HG03378 (cell line): ENCODE results near the gene MFGE8.
A peak's percentile ranks its signal among the peaks of the same experiment; 100 is the strongest.
"Not testable (repeated sequence)": the region's sequence is repeated elsewhere in the genome, so short reads cannot be mapped to it uniquely, and the experiment has no call there.

Experiments used
- ATAC-seq: cut with Tn5 transposase; IDR thresholded peaks from one replicate; pipeline ENCODE4 v1.9.1; 2021; ENCODE audit warnings: mild to moderate bottlenecking, moderate library complexity; ENCODE audit not compliant: unreplicated experiment

MFGE8 gene

GRCh38 chr15:88913017-88913849 is at the start of gene MFGE8:
Gene MFGE8, minus strand, starts transcription at chr15:88913379. Its CDS starts 60 bp downstream, at chr15:88913319.
- ATAC-seq = peak; percentile 54

- no peak for ATAC-seq
Measured at GRCh38 chr15:88959445-88959844, 46.3 kb upstream of the MFGE8 start.

- ATAC-seq = no peak
Measured at GRCh38 chr15:88956906-88957305, 43.7 kb upstream of the MFGE8 start.

GRCh38 chr15:88956263-88956662 is 43.1 kb upstream of the MFGE8 start:
- no peak for ATAC-seq

- no peak for ATAC-seq
Measured at GRCh38 chr15:88954431-88955277, 41.5 kb upstream of the MFGE8 start.

- no peak for ATAC-seq
Measured at GRCh38 chr15:88950600-88951160, 37.5 kb upstream of the MFGE8 start.

GRCh38 chr15:88949734-88950400 is 36.7 kb upstream of the MFGE8 start:
- ATAC-seq = no peak

GRCh38 chr15:88940110-88940675 is 27.0 kb upstream of the MFGE8 start:
- no peak for ATAC-seq

- ATAC-seq = no peak
Measured at GRCh38 chr15:88939486-88939806, 26.3 kb upstream of the MFGE8 start.

- ATAC-seq = no peak
Measured at GRCh38 chr15:88938802-88939485, 25.8 kb upstream of the MFGE8 start.

- ATAC-seq = not testable (repeated sequence)
Measured at GRCh38 chr15:88934449-88934848, 21.3 kb upstream of the MFGE8 start.

GRCh38 chr15:88932875-88933330 is 19.7 kb upstream of the MFGE8 start:
- ATAC-seq = no peak

GRCh38 chr15:88932271-88932874 is 19.2 kb upstream of the MFGE8 start:
- ATAC-seq = no peak

- no peak for ATAC-seq
Measured at GRCh38 chr15:88930579-88930978, 17.4 kb upstream of the MFGE8 start.

GRCh38 chr15:88929358-88930098 is 16.3 kb upstream of the MFGE8 start:
- not testable (repeated sequence) for ATAC-seq

GRCh38 chr15:88928192-88928591 is 15.0 kb upstream of the MFGE8 start:
- not testable (repeated sequence) for ATAC-seq

GRCh38 chr15:88925648-88926047 is 12.5 kb upstream of the MFGE8 start:
- ATAC-seq = not testable (repeated sequence)

GRCh38 chr15:88920892-88921435 is 7.8 kb upstream of the MFGE8 start:
- peak; percentile 79 for ATAC-seq
